NCI-H1092 (cell line): Measurements from ENCODE around the gene KIF6.
"Not testable (repeated sequence)": the region's sequence is repeated elsewhere in the genome, so short reads cannot be mapped to it uniquely, and the experiment has no call there.

Experiments
- DNase-seq: peaks from one replicate; lab custom pipeline; 2025; lab: John Stamatoyannopoulos, UW

The KIF6 gene

DNA sequence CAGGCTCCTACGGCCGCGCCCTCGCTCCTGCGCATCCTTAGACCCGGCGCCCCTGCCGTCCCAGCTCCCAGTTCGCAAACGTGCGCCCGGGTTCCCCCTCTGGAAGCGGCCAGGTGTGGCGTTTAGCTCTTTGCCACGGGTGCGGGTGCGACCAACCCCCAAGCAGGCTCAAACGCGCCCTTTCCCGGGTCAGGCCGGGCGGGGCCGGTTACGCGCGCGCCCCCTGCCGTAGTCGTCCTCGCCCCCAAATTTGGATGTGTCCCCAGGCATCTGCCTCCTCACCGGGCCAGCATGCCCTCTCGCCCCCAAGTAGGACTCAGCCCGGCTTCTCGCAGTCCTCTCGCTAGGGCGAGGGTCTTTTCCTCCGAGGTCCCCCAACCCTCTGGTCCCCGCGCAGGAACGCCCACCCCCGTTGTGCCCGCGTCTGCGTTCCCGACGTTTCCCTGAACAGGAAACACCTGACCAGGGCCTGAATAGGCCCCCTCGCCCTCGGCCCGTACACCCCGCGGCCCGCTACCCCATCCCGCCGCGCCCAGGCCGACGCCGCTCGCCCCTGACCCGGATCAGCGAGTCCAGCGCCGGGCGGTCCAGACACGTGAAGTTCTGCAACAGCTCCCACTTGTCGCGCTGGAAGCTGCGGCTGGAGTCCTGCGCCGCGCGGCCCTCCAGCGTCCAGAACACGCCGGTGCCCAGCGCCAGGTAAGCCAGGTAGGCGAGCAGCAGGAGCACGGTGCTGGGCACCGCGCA is 411.5 kb downstream of the KIF6 start:
- DNase-seq: no peak

DNA sequence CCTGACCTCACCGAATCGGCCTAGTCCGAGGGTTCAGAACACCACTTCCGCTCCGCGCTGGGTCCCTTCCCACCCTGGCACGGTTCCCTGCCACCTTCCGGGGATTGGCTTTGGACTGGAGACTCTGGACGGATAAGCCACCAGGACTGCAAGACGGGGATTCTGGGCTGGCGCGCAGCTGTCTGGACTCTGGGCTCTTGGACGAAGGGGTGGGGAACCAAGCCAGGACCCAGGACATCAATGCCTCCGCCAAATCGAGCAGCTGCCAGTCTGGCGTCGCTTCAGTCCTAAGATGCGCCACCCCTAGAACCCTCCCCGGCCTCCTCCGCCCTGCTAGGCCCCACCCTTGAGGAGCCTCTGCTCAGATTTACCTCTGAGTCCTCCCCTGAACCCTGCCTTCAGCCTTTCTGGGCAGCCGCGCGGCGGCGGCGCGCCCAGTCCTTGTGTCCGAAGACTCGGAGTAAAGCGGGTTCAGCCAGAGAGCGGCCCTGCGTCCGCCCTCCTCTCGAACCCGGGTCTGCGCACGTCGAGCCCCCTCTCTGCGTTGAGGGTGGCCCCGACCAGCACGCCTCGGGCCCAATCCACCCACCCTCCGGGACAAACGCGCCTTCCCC is 412.2 kb downstream of the KIF6 start:
- no peak for DNase-seq

DNA sequence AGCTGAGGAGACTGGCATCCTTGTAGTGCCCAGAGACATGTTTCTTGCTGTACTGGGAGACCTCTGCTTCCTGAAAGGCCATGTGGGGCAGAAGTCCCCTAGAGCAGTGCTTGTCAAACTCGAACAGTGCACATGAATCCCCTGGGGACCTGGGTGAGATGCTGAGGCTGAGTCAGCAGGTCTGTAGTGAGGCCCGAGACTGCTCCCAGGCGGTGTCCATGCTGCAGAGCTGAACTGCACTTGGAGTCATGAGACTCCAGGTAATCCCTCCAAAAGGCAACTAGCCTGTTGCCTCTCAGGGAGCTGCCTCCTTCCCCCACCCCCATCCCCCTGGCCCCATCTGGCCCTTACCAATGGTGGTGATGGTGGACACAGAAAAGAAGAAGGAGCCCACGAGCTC is 414.7 kb downstream of the KIF6 start:
- DNase-seq: no peak

DNA sequence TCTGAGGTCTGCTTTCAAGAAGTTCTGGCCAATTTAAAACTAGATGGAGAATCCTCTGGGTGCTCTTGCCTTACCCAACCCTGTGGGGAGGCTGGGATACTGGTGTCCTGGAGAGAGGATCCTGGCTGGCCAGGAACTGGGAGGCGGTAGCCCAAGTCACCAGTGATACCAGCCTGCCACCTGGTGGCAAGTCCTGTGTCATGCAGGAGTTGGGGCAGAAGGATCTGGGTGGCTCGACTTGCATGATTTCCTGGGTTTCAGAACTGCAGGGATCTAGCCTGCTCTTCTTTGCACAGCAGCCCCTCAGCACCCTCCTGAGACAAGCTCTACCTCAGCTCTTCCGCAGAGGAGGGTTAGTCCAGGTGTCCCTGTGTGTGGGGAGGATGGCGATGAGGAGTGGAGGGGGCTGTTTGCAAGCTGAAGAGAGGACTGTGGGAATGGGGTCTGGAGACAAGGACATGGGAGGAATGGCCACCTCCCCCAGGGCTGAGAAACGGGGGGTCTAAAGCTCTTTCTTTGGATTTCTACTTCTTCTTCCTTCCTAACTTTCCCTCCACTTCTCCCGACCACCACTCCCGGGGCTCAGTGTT is 415.2 kb downstream of the KIF6 start:
- peak; percentile 49 for DNase-seq

DNA sequence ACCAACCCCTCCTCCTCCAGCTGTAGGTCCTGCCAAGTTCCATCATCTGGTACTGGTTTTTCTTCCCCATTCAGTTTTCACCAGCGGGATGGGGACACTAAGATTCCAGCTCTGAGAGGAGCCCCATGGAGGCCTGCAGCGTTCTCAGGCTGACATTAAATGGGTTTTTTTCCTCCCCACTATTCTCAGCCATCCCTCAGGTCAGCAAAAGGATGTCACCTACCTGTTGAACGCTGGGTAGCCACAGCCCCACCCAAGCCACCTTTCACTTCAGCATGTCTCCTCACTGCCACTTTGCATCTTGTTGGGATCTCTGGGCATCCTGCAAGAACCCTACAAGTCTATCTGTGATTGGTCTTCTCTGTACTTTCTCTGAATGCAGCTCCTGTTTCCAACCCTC is 417.7 kb downstream of the KIF6 start:
- DNase-seq: no peak

DNA sequence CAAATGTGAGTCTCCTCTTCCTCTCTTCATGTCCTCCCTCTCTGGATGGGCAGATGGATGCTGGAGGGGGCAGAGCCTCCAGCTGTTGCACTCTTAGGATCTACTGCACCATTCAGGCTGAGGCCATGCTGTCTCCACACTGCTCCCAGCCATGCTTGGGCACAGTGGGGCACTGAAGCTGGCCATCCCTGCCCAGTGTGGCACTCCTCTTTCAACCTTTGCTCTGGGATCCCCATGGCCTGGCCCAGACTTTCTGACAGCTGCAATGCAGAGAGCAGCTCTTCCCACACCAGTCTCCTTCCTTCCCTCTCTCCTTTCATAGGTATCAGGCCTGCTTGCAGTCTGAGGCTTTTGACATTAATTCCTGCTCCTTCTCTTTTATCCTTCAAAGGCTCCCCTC is 420.3 kb downstream of the KIF6 start:
- DNase-seq: no peak

DNA sequence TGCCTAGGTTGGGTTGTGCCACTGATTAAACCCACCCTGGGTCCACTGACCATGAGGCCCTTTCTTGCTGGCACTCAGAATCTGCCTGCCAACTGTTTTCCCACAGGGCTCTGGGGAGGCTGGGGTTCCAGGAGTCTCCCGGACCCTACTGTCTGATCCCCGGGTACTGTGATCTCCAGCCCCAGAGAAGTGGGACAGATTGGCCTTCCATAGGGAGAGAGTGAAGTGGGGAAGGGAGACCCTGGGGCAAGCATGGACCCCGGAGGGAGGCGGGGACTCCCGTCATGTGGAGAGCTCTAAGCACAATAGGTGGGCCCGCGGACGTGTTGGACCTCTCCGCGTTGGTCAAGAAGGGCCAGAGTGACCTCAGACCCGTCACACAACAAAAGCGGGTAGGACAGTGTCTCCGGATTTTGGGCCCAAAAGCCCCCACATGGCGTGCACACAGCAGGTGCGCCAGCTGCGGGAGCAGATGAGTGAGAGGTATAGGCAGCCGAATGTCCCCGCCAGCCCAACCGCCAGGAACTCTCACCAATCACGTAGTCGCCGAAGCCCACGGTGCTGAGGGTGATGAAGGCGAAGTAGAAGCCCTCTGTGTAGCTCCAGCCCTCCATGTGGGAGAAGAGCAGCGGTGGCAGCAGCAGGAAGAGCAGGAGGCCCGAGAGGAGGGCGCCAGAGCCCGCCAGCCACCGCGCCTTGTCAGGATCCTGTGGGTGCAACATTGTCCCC is 421.6 kb downstream of the KIF6 start:
- DNase-seq: no peak

DNA sequence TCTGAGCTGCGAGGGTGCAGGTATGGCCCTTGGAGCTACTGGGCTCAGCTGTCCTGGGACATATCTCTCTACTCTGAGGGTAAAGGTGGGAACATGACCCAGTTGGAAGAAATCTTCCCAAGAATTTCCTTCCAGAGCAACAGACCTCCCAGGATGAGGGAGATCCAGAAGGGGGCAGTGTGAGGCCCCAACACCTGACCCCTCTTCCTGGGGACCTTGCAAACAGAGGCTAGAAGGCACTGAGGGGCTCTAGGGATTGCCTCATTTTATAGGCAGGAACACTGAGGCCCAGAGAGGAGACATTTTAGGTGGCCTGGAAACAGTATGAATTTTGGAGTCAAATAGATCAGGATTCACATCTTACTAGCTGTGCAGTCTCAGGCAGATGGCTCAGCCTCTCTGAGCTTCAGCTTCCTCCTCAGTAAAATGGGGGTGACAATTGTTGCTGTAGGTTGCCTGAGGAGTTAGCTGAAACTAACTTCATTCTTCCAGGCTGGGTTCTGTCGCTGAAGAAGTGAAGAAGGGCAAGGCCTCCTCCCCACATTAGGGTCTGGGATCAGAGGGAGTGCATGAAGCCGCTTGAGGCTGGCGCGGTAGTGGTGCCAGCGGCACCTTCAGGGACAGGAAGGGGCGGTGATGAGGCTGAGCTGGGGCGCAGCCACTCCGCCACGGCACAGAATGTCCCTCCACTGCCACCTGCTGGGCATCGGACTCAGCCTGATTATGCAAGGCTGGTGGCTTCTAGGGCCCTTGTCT is 422.4 kb downstream of the KIF6 start:
- DNase-seq: peak; percentile 71

DNA sequence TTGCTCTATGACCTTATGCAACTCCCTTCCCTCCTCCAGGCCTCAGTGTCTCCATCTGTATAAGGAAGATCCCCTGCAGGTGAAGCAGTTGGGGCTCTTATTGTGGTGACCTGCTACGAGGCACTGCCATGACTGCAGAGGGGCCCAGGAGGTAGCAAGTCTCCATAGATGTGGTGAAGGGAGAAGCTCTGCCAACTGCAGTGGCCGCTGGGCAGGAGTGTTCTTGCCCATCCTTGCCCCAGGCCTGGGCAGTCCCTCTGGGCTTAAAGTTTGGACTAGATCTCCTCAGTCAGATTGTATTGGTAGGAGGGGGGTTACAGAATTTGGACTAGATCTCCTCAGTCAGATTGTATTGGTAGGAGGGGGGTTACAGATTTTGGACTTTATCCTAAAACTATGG is 423.2 kb downstream of the KIF6 start:
- DNase-seq: no peak

DNA sequence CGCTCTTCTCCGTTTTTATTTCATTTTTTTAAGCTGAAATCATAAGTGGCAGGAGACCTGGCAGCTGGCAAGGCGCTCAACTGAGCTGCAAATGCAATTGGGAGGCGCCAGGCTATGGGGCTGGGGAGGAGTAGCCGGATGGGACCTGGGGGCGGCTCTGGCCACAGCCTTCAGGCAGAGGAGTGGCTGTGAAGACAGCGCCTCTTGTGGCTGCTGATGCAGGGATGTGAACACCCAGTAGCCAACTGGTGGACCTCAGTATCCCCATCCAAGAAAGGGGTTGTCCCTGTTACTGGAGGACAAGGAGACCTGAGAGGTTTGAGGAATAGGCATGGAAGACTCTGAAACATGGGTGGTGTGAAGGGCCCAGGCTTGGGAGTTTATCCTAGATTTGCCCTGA is 423.6 kb downstream of the KIF6 start:
- no peak for DNase-seq

DNA sequence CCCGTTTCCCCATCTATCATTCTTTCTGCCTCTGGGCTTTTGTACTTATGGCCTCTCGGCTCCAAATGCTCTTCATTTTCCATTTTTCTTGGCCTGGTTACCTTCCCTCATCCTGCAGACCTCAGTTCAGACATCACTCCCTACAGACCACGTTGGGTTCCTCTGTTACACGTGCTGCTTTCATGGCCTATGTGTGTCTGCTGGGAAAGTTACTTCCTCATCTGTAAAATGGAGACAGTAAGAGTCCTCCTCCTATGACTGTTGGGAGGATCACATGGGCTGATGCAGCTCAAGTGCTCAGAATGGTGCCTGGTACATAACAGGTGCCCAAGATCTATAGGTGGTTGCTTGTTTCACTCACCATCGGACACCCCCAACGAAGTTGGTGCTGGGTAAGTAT is 424.5 kb downstream of the KIF6 start:
- no peak for DNase-seq

DNA sequence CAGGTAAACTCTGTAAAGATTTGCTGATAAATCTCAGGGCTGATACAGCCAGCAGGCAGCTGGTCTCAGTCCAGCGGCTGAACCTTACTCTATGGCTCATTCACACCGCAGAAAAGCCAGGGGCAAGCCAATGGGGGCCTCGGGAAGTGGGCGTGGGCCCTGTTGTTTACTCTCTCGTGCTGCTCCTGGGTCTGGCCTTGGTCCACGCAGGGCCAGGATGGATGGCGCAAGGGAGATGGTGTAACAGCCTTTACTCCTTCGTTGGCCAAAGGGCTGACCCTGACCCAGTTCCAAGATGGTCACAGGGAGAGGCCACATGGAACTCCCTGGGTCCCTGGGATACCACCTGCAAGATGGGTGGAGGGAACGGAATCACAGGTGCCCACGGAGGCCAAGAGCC is 427.1 kb downstream of the KIF6 start:
- no peak for DNase-seq

DNA sequence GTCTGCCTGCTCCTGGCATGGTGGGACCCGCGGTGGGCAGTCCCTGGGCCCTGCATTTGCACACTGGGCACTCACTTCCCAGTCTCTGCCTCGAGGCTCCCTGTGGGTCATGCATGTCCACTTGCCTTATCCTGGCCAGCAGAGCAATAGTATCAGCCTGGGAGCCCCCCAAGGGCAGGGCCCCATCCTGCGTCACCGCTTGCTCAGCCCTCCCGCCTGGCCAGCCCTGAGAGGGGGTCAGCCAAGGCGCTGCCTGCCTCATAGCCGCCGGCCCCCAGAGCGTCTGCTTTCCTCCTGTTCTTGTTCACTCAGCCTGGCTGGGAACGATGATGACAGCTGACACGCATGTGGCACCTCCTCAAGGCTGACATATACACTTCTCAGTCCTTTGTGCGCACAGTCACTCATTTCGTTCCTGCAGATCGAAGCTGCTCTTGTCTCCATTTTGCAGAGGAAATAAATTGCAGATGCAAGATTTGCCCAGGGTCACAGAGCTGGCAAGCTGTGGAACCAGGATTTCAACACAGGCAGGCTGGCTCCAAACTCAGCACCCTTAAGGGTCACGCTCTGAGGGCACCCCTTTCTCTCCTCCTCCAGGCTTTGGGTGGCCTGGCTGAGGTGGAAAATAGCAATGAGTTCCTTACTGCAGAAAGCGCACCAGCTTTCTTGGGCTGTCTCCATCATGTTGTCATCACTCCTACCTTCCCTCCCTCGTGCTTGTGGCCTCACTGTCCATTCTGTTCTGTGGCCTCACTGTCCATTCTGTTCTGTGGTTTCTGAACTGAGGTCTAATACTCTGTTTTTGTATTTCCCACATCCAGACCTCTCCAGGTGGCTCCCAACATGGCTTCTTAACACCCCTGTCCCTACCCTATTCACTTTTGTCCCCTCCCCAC is 428.2 kb downstream of the KIF6 start:
- no peak for DNase-seq

DNA sequence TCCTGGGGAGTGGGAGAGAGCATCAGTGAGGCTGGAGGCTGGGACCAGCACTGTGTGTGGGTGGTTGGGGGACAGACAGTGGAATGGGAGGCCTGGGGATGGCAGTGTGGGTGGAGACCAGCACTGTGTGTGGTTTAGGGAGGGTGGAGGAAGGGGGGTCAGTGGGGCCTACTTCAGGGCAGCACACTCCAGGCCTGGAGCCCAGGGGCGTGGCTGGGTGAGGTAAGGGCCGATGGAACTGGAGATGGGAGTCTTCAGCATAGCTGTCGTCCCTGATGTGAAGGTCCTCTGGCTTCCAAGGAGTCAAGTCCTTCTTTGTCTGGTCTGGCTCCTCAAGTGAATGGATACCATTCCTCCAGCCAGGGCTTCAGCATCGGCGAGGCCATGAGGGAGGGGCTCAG is 429.6 kb downstream of the KIF6 start:
- no peak for DNase-seq

DNA sequence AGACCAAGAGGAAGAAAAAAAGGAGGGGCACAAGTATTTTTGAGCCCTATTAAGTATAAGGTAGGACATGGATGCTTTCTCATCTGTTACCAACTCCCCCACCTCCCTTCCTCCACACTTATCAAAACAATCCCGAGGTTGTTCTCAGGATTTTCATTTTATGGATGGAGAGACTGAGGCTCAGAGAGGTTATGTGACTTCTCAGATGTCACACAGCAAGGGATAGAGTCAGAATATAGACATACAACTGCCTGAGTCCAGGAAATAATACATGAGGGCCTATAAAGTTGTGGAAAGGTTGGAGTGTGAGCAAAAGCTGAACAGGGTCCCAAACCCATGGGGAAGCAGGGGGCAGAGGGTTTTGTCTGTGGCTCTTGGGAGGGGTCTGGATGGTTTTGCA is 430.3 kb downstream of the KIF6 start:
- no peak for DNase-seq

DNA sequence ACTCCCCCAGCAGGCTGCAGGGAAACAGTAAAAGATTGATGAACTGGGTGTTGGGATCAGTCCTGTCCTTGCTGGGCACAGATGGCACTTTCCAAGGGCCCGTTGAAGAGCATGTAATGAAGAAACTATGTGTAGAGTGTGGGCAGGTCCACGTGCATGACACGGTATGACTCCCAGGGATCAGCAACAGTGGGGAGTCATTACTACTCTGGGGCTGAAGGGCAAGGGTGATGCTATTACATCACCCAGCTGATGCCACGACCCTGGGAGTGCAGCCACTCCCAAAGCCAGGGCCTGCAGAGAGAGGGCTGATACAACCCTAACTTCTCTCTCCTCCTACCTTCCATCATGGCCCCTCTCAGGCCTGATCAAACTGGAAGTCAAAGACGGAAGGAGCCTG is 431.1 kb downstream of the KIF6 start:
- DNase-seq: no peak

DNA sequence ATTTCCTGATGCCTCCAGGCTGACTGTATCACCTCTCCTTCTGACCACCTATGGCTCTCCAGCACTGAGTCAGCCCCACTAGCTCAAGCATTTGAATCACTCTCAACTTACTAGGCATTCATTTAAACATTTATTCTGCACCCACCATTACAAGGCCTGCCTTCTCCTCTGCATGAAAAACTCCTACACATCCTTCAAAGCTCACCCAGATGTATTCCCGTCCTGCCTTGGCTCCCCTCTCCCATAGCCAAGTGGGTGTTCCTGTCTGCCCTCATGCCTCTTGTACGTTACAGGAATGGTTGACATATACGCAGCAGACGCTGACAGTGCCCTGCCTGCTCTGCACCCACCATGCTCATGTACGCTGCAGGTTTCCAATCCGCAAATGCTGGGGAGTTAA is 432.6 kb downstream of the KIF6 start:
- DNase-seq: no peak

DNA sequence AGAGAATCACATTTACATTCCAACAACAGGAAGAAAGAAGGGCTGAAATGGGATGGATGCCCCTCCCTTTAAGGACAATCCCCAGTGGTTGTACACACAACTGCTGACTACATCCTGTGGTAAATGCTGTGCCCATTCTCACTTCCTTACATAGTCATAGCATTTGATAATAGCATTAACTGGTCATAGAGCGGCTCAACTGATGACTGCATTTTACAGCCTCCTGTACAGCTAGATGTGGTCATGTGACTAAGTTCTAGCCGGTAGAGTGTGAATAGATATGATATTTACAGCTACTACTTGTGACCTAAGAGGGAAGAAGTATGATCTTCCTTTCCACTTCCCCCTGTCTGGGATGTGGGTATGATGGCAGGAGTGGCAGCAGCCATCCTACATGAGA is 435.7 kb downstream of the KIF6 start:
- DNase-seq: no peak

DNA sequence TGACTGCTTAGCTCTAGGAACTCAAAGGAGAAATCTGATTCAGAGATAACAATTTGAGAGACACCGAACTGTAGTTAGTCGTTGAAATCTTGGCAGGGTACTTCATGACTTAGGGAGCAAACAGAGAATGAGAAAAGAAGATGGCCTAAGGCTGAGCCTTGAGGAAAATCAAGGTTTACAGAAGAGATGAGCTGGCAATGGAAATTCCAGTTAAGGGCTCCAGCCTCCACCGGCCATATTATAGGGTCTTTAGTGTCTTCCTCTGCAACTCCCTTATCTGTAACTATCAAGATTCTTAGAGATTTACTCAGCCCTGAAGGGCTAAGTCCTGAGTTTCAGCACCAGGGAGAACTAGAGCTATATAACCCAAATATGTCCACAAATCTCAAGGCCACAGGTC is 437.6 kb downstream of the KIF6 start:
- no peak for DNase-seq

DNA sequence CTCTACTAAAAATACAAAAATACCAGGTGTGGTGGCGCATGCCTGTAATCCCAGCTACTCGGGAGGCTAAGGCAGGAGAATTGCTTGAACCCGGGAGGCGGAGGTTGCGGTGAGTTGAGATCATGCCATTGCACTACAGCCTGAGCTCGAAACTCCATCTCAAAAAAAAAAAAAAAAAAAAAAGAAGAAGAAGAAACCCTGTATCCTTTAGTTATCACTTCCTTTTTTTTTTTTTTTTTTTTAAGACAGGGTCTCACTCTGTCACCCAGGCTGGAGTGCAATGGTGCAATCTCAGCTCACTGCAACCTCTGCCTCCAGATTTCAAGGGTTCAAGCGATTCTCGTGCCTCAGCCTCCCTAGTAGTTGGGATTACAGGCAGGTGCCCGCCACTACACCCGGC is 438.6 kb downstream of the KIF6 start:
- DNase-seq: not testable (repeated sequence)

DNA sequence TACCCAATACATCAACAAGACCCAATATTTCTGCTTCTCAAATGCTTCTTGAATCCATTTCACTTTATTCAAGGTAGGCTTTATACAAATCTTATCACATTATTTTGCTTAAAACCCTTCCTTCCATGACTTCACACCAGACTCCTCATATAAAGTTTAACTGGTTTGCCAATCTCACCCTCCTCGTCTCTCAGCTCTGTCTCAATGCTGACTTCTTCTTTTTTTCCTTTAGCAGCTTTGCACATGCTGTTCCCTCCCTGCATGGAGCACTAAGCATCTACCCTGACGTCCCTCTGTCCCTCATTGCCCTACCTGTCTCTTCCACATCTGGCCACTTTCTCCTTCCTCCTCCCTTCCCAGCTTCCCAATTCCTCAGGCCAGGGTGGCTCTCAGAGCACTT is 442.4 kb downstream of the KIF6 start:
- no peak for DNase-seq
